K562 (cell line): Measurements from ENCODE around the gene MKLN1. TPM values are rescaled to one million over a fixed set of nuclear protein-coding genes. Genes with fewer than 3 reads are reported as not detected.
A peak's percentile ranks its signal among the peaks of the same experiment; 100 is the strongest.

Source experiments
- ATAC-seq: fragments of 200-7000 bp; cut with Tn5 transposase; 3 replicates; pipeline ENCODE4 v1.9.1; 2020; ENCODE audit warnings: moderate library complexity
- BruUV-seq: library from RNA; stranded (reverse); fragments of 400-500 nt; replicated peaks from 2 replicates; lab custom pipeline; 2021; lab: Mats Ljungman, UMichigan
- CTCF ChIA-PET: fragments of 300-600 bp; formaldehyde crosslinking; extraction: SDS; loops from one replicate; lab custom pipeline; 2021; ENCODE audit warnings: low intra/inter-chr PET ratio; lab: Yijun Ruan, JAX
- POLR2A ChIA-PET: fragments of 300-600, 350-650 bp; sonication (Branson Sonifier 250); formaldehyde crosslinking; extraction: SDS; loops from one replicate; lab custom pipeline; 2021; ENCODE audit warnings: antibody characterized with exemption, inconsistent platforms; lab: Yijun Ruan, JAX
- DNase-seq, 4 experiments: peaks; one replicate each; pipeline versions ENCODE4 v3.0.0 to v3.0.0-alpha.2; 2011 to 2018; ENCODE audit warnings: low spot score in 3 of 4, mixed read lengths in 3 of 4; ENCODE audit errors: extremely low read depth in 1 of 4
- FAIRE-seq: peaks from 2 replicates; lab custom pipeline; 2011; peaks lifted over from hg19 to GRCh38; lab: Jason Lieb, UNC
- H2AFZ ChIP-seq: 2 replicates; pipeline ENCODE4 v1.6.0; 2011; ENCODE audit warnings: low read depth, low read length, control low read depth, inconsistent platforms
- H3K27ac ChIP-seq: fragments of 200-600 bp; 3 replicates; pipeline ENCODE4 v1.8.0; 2011; ENCODE audit warnings: low read depth, mild to moderate bottlenecking, control low read depth, inconsistent platforms, low read length, moderate library complexity, mixed read lengths; ENCODE audit errors: extremely low read depth
- H3K27me3 ChIP-seq, 2 experiments: fragments of 300-600 bp in 1 of 2; 2 replicates in 1 of 2; 3 replicates in 1 of 2; pipeline versions ENCODE4 v1.6.0 to v1.8.0; 2011; ENCODE audit warnings: inconsistent platforms in 2 of 2, low read length in 2 of 2, mild to moderate bottlenecking in 1 of 2, mixed read lengths in 1 of 2, moderate library complexity in 1 of 2; ENCODE audit not compliant: control insufficient read depth in 2 of 2, insufficient read depth in 2 of 2
- H3K36me3 ChIP-seq: fragments of 300-600 bp; 3 replicates; pipeline ENCODE4 v1.8.0; 2011; ENCODE audit warnings: mild to moderate bottlenecking, low read length, inconsistent platforms; ENCODE audit not compliant: control insufficient read depth, insufficient read depth
- H3K4me1 ChIP-seq, 2 experiments: fragments of 200-600 bp in 1 of 2; replicated peaks in 1 of 2; 2 replicates in 1 of 2; 3 replicates in 1 of 2; pipeline versions ENCODE4 v1.5.1 to v1.8.0; 2011; ENCODE audit warnings: inconsistent platforms in 2 of 2, low read length in 2 of 2, mild to moderate bottlenecking in 1 of 2, mixed read lengths in 1 of 2, moderate library complexity in 1 of 2; ENCODE audit not compliant: control insufficient read depth in 2 of 2, insufficient read depth in 2 of 2
- H3K4me2 ChIP-seq: 2 replicates; pipeline ENCODE4 v1.6.1; 2011; ENCODE audit warnings: low read length, control low read depth, inconsistent platforms, mixed read lengths; ENCODE audit not compliant: insufficient read depth
- H3K4me3 ChIP-seq: fragments of 200-600 bp; sonication (generic), shearing (Covaris generic); 2 replicates; pipeline ENCODE4 v1.5.1; 2016; ENCODE audit warnings: control low read depth, inconsistent platforms
- H3K79me2 ChIP-seq: fragments of 200-600 bp; 3 replicates; pipeline ENCODE4 v1.8.0; 2011; ENCODE audit warnings: low read length, inconsistent platforms; ENCODE audit not compliant: control insufficient read depth, insufficient read depth
- H3K9ac ChIP-seq, 2 experiments: 2 replicates each; pipeline versions ENCODE4 v1.6.0 to v1.6.1; 2011; ENCODE audit warnings: low read depth in 2 of 2, low read length in 2 of 2, control low read depth in 1 of 2, inconsistent platforms in 1 of 2, mild to moderate bottlenecking in 1 of 2, mixed read lengths in 1 of 2; ENCODE audit not compliant: insufficient read depth in 1 of 2
- H3K9me1 ChIP-seq: one replicate; pipeline ENCODE4 v1.6.0; 2011; ENCODE audit warnings: inconsistent platforms, mild to moderate bottlenecking, low read length, moderate library complexity; ENCODE audit not compliant: control insufficient read depth, insufficient read depth
- H3K9me3 ChIP-seq: replicated peaks from 2 replicates; pipeline ENCODE4 v1.5.1; 2011; ENCODE audit warnings: low read depth, low read length, inconsistent platforms; ENCODE audit not compliant: control insufficient read depth, insufficient read depth
- H4K20me1 ChIP-seq: replicated peaks from 2 replicates; pipeline ENCODE4 v1.6.1; 2011; ENCODE audit warnings: low read length, inconsistent platforms, mixed read lengths; ENCODE audit not compliant: control insufficient read depth, insufficient read depth
- HES1 ChIP-seq: fragments of 450-650 bp; IDR thresholded peaks from 2 replicates; pipeline ENCODE4 v1.6.1; 2016; ENCODE audit warnings: low read depth, mild to moderate bottlenecking, moderate library complexity
- TAF9B ChIP-seq: fragments of 450-650 bp; IDR thresholded peaks from 2 replicates; pipeline ENCODE4 v1.6.1; 2018; ENCODE audit warnings: mild to moderate bottlenecking; ENCODE audit not compliant: partially characterized antibody
- WGBS: fragments of 100-300 bp; shearing (Covaris generic); methylation state at CpG from one replicate; pipeline ENCODE4 v1.1.6; 2016; ENCODE audit warnings: low coverage, mixed read lengths; ENCODE audit not compliant: insufficient coverage; ENCODE audit errors: missing lambda C conversion rate; 5-methylcytosine and 5-hydroxymethylcytosine counted together
- in situ Hi-C: fragments of 300-500 bp; cut with MboI; formaldehyde crosslinking; loops from 4 replicates; pipeline ENCODE4 v1.15.0; 2018; ENCODE audit warnings: inconsistent platforms, mixed read lengths
- intact Hi-C: fragments of 100-400 bp; cut with micrococcal nuclease; formaldehyde crosslinking; loops from 2 replicates; pipeline ENCODE4 v1.14.2; 2022
- polyA plus RNA-seq, 8 experiments: library from polyadenylated mRNA; depleted of rRNA in 4 of 8; stranded (reverse) in 5 of 8; unstranded in 3 of 8; fragments of >200 nt; fragmentation: Nextera tagmentation in 2 of 8; fragmentation: Illumina TruSeq in 1 of 8; extraction: Ambion mirVana in 2 of 8; extraction: Trizol in 1 of 8; gene quantifications; 2 replicates each; pipeline versions ENCODE4 v1.2.1 to v1.2.3, GENCODE V29; 2011 to 2014; ENCODE audit warnings: inconsistent platforms in 1 of 8, missing spikeins in 1 of 8
- total RNA-seq, 7 experiments: library from RNA; depleted of rRNA in 6 of 7; stranded (reverse); fragments of >200 nt in 6 of 7; fragmentation: Illumina TruSeq in 2 of 7; extraction: Trizol in 2 of 7; gene quantifications; 2 replicates each; pipeline versions ENCODE4 v1.2.1 to v1.2.3, GENCODE V29; 2011 to 2021; ENCODE audit warnings: low replicate concordance in 1 of 7

Gene MKLN1
- total and polyA plus RNA-seq, 9 of the 15 experiments (the other 6 are each of a cell fraction or from before 2014, with no cell fraction given), result 18.6 to 80.4 (median 56.0) TPM

GRCh38 chr7:131381069-131381838 is 53.6 kb downstream of the MKLN1 start:
- BruUV-seq, result no TSS peak
- ATAC-seq, result no peak
- Histone ChIP-seq H3K9ac (no peak overlapping the region), H3K9me3 (no peaks in the 10 kb centered on the region), H3K4me3 (no peak overlapping the region), H2AFZ (no peak overlapping the region), H3K4me2 (no peak overlapping the region), H3K9me1 (no peaks in the 10 kb centered on the region), H3K27ac (no peak overlapping the region), H3K36me3 (peaks cover 12% of the 10 kb centered on the region; the same call in 2 of the 3 replicates), H4K20me1 (no peaks in the 10 kb centered on the region), H3K79me2 (peaks cover 53% of the 10 kb centered on the region), H3K4me1 (peaks cover 0 to 4% of the 10 kb centered on the region in 2 experiments; a peak in 1 of 5 replicates), H3K27me3 (no peaks in the 10 kb centered on the region; a peak in 1 of 5 replicates)
- POLR2A ChIA-PET, result interaction anchor here (1.6 kb wide), 1 partner anchor 10 kb away, joined by 4 read pairs; no protein-coding TSS in a partner anchor
- TF ChIP-seq HES1 (no peak), TAF9B (peak; percentile 14)
- CTCF ChIA-PET, result interaction anchor here (0.6 kb wide), 1 partner anchor 19 kb away, joined by 3 read pairs; no protein-coding TSS in a partner anchor
- no peak for FAIRE-seq
- in situ Hi-C loops (no loop called here), intact Hi-C loops (no loop called here)
- no peak for DNase-seq
- 100% methylated on average over 1 of the region's 1 CpG for WGBS
